ENCODE measurements around the gene CERS3. TPM values are rescaled to one million over a fixed set of nuclear protein-coding genes. Genes with fewer than 3 reads are reported as not detected.

Gene CERS3
- total RNA-seq (2021) = not detected in 2 replicates
- Bru-seq, nascent RNA = percentile 5 among the genes with signal in this experiment
- BruChase-seq, experiment 1, labeled RNA remaining after a 2-hour chase = percentile 2 among the genes with signal in this experiment
- percentile 10 among the genes with signal in this experiment for BruChase-seq, experiment 2, labeled RNA remaining after a 6-hour chase
- long read RNA-seq = 0 reads

- no peaks in the 10 kb centered on the region for H3K9me3 ChIP-seq (ENCODE audit: low read depth, low read length, poor library complexity, severe bottlenecking)
- no peak for TF ChIP-seq CTCF (conservative IDR thresholded peaks at IDR 0.05; ENCODE audit: low read depth, low read length)
- no peak for TF ChIP-seq EZH2 (IDR thresholded peaks at IDR 0.05; ENCODE audit: borderline replicate concordance, low read depth, low read length, poor library complexity, severe bottlenecking)
- no peaks in the 10 kb centered on the region for H3K36me3 ChIP-seq (ENCODE audit: insufficient read depth, low read length, poor library complexity, severe bottlenecking)
- peaks cover 44% of the 10 kb centered on the region for H3K27me3 ChIP-seq (replicated peaks; ENCODE audit: insufficient read depth, low read depth, low read length, poor library complexity)
- H3K4me3 ChIP-seq (ENCODE audit: low read depth, low read length, poor library complexity, severe bottlenecking) = no peak within 1 kb of the TSS
- POLR2A ChIA-PET (ENCODE audit: low non-redundant PET) = no interaction called here
- CTCF ChIA-PET = no interaction called here
- BruUV-seq (replicated peaks) = no TSS peak
- intact Hi-C loops (cut with micrococcal nuclease; ENCODE audit: unreplicated experiment) = no loop called here
- H3K27ac ChIP-seq (ENCODE audit: low read depth, low read length, poor library complexity, severe bottlenecking) = no peak within 1 kb of the TSS
- no peak for DNase-seq (ENCODE audit: low spot score)
- H3K4me1 ChIP-seq (ENCODE audit: insufficient read depth, low read length, poor library complexity, severe bottlenecking) = no peaks in the 10 kb centered on the region
Measured at GRCh38 chr15:100528833-100529428, at the start of gene CERS3. Gene CERS3 (minus strand): TSS chr15:100528950. CDS start chr15:100501849, 27,101 bp downstream.

GRCh38 chr15:100573526-100573925 is 44.8 kb upstream of the CERS3 start:
- H3K9me3 ChIP-seq (ENCODE audit: low read depth, low read length, poor library complexity, severe bottlenecking) = no peaks in the 10 kb centered on the region
- peaks cover 4% of the 10 kb centered on the region for H3K36me3 ChIP-seq (ENCODE audit: insufficient read depth, low read length, poor library complexity, severe bottlenecking)
- intact Hi-C loops (cut with micrococcal nuclease; ENCODE audit: unreplicated experiment) = loop anchor here (5.0 kb wide), 1 partner anchor 226 kb away; no protein-coding TSS in a partner anchor
- TF ChIP-seq EZH2 (IDR thresholded peaks at IDR 0.05; ENCODE audit: borderline replicate concordance, low read depth, low read length, poor library complexity, severe bottlenecking) (no peak), CTCF (conservative IDR thresholded peaks at IDR 0.05; ENCODE audit: low read depth, low read length) (no peak)
- H3K4me3 ChIP-seq (ENCODE audit: low read depth, low read length, poor library complexity, severe bottlenecking) = no peak overlapping the region
- no peaks in the 10 kb centered on the region for H3K4me1 ChIP-seq (ENCODE audit: insufficient read depth, low read length, poor library complexity, severe bottlenecking)
- POLR2A ChIA-PET (ENCODE audit: low non-redundant PET) = no interaction called here
- H3K27ac ChIP-seq (ENCODE audit: low read depth, low read length, poor library complexity, severe bottlenecking) = no peak overlapping the region
- DNase-seq (ENCODE audit: low spot score) = no peak
- CTCF ChIA-PET = no interaction called here
- no TSS peak for BruUV-seq (replicated peaks)
- H3K27me3 ChIP-seq (replicated peaks; ENCODE audit: insufficient read depth, low read depth, low read length, poor library complexity) = no peaks in the 10 kb centered on the region

GRCh38 chr15:100572362-100572983 is 43.7 kb upstream of the CERS3 start:
- BruUV-seq (replicated peaks) = no TSS peak
- Histone ChIP-seq H3K27me3 (replicated peaks; ENCODE audit: insufficient read depth, low read depth, low read length, poor library complexity) (no peaks in the 10 kb centered on the region), H3K27ac (ENCODE audit: low read depth, low read length, poor library complexity, severe bottlenecking) (no peak overlapping the region), H3K36me3 (ENCODE audit: insufficient read depth, low read length, poor library complexity, severe bottlenecking) (peaks cover 4% of the 10 kb centered on the region), H3K9me3 (ENCODE audit: low read depth, low read length, poor library complexity, severe bottlenecking) (no peaks in the 10 kb centered on the region), H3K4me3 (ENCODE audit: low read depth, low read length, poor library complexity, severe bottlenecking) (no peak overlapping the region), H3K4me1 (ENCODE audit: insufficient read depth, low read length, poor library complexity, severe bottlenecking) (no peaks in the 10 kb centered on the region)
- intact Hi-C loops (cut with micrococcal nuclease; ENCODE audit: unreplicated experiment) = loop anchor here (5.0 kb wide), 1 partner anchor 225 kb away; no protein-coding TSS in a partner anchor
- TF ChIP-seq EZH2 (IDR thresholded peaks at IDR 0.05; ENCODE audit: borderline replicate concordance, low read depth, low read length, poor library complexity, severe bottlenecking) (no peak), CTCF (conservative IDR thresholded peaks at IDR 0.05; ENCODE audit: low read depth, low read length) (peak; percentile 59)
- ChIA-PET POLR2A (ENCODE audit: low non-redundant PET) (no interaction called here), CTCF (interaction anchor here (1.2 kb wide), 1 partner anchor 223 kb away, joined by 11 read pairs; no protein-coding TSS in a partner anchor)
- DNase-seq (ENCODE audit: low spot score) = peak; percentile 28

All from A673 (cell line).